HEK293 (cell line): ENCODE data around the gene RHPN2.

ENCODE experiments used
- CTCF ChIA-PET: fragments of 350-600 bp; formaldehyde crosslinking; extraction: SDS; loops from one replicate; lab custom pipeline; 2021; ENCODE audit warnings: antibody characterized with exemption; lab: Yijun Ruan, JAX
- POLR2A ChIA-PET: fragments of 300-600 bp; formaldehyde crosslinking; extraction: SDS; loops from one replicate; lab custom pipeline; 2020; ENCODE audit warnings: antibody characterized with exemption, inconsistent platforms; lab: Yijun Ruan, JAX
- H3K27ac ChIP-seq: fragments of 200-500 bp; sonication (Bioruptor generic); 2 replicates; pipeline ENCODE4 v1.5.1; 2014; ENCODE audit warnings: low read depth, low read length, control low read depth, inconsistent platforms; ENCODE audit errors: extremely low read depth
- H3K36me3 ChIP-seq, 2 experiments: fragments of 200-500 bp in 1 of 2; sonication (Bioruptor generic) in 1 of 2; 1 replicate in 1 of 2; 2 replicates in 1 of 2; pipeline ENCODE4 v1.5.1; 2014 to 2017; ENCODE audit warnings: inconsistent platforms in 2 of 2, low read length in 2 of 2; ENCODE audit not compliant: control insufficient read depth in 2 of 2, insufficient read depth in 1 of 2
- H3K4me1 ChIP-seq: fragments of 200-500 bp; sonication (Bioruptor generic); 2 replicates; pipeline ENCODE4 v1.5.1; 2014; ENCODE audit warnings: mild to moderate bottlenecking, low read length, inconsistent platforms; ENCODE audit not compliant: control insufficient read depth, insufficient read depth
- H3K4me3 ChIP-seq: 2 replicates; pipeline ENCODE4 v1.5.1; 2011; ENCODE audit warnings: low read depth, mild to moderate bottlenecking, control low read depth, low read length, moderate library complexity
- H3K9me3 ChIP-seq: fragments of 200-500 bp; sonication (Bioruptor generic); 2 replicates; pipeline ENCODE4 v1.5.1; 2014; ENCODE audit warnings: low read depth, low read length, inconsistent platforms; ENCODE audit not compliant: control insufficient read depth, insufficient read depth
- EGR2 ChIP-seq: fragments of 450-650 bp; formaldehyde crosslinking; IDR thresholded peaks from 2 replicates; pipeline ENCODE4 v1.5.1; 2016; ENCODE audit warnings: low read depth, missing biosample characterization, missing genetic modification characterization
- GFI1B ChIP-seq: fragments of 450-650 bp; formaldehyde crosslinking; IDR thresholded peaks from 2 replicates; pipeline ENCODE4 v1.5.1; 2016; ENCODE audit warnings: missing biosample characterization, missing genetic modification characterization
- KLF1 ChIP-seq: fragments of 450-650 bp; formaldehyde crosslinking; IDR thresholded peaks from 2 replicates; pipeline ENCODE4 v1.5.1; 2016; ENCODE audit warnings: missing biosample characterization, missing genetic modification characterization
- OSR2 ChIP-seq: fragments of 450-650 bp; formaldehyde crosslinking; IDR thresholded peaks from 2 replicates; pipeline ENCODE4 v1.5.1; 2016; ENCODE audit warnings: missing biosample characterization, missing genetic modification characterization
- SCRT1 ChIP-seq: fragments of 450-650 bp; formaldehyde crosslinking; IDR thresholded peaks from 2 replicates; pipeline ENCODE4 v1.5.1; 2016; ENCODE audit warnings: missing biosample characterization, missing genetic modification characterization, borderline replicate concordance
- SETDB1 ChIP-seq: IDR thresholded peaks from one replicate; pipeline ENCODE4 v1.6.1; 2017; ENCODE audit warnings: mild to moderate bottlenecking, low read length, moderate library complexity, mixed read lengths; ENCODE audit not compliant: insufficient read length
- SP2 ChIP-seq: fragments of 450-650 bp; formaldehyde crosslinking; IDR thresholded peaks from 2 replicates; pipeline ENCODE4 v1.5.1; 2016; ENCODE audit warnings: missing biosample characterization, missing genetic modification characterization
- ZFHX2 ChIP-seq: fragments of 450-650 bp; formaldehyde crosslinking; conservative IDR thresholded peaks from 2 replicates; pipeline ENCODE4 v1.5.1; 2016; ENCODE audit warnings: missing biosample characterization, missing genetic modification characterization
- ZFP41 ChIP-seq: fragments of 450-650 bp; formaldehyde crosslinking; IDR thresholded peaks from 2 replicates; pipeline ENCODE4 v1.5.1; 2016; ENCODE audit warnings: missing biosample characterization, missing genetic modification characterization, borderline replicate concordance
- ZNF211 ChIP-seq: fragments of 450-650 bp; formaldehyde crosslinking; IDR thresholded peaks from 2 replicates; pipeline ENCODE4 v1.5.1; 2016; ENCODE audit warnings: low read depth, missing biosample characterization, missing genetic modification characterization
- ZNF239 ChIP-seq: fragments of 450-650 bp; formaldehyde crosslinking; IDR thresholded peaks from 2 replicates; pipeline ENCODE4 v1.5.1; 2016; ENCODE audit warnings: missing biosample characterization, missing genetic modification characterization
- ZNF433 ChIP-seq: fragments of 450-650 bp; formaldehyde crosslinking; IDR thresholded peaks from 2 replicates; pipeline ENCODE4 v1.5.1; 2016; ENCODE audit warnings: missing biosample characterization, missing genetic modification characterization, low read depth
- ZNF629 ChIP-seq: fragments of 450-650 bp; formaldehyde crosslinking; IDR thresholded peaks from 2 replicates; pipeline ENCODE4 v1.5.1; 2017; ENCODE audit warnings: missing biosample characterization, missing genetic modification characterization
- ZNF664 ChIP-seq: fragments of 450-650 bp; formaldehyde crosslinking; IDR thresholded peaks from 2 replicates; pipeline ENCODE4 v1.5.1; 2016; ENCODE audit warnings: missing biosample characterization, missing genetic modification characterization
- ZNF701 ChIP-seq: fragments of 450-650 bp; formaldehyde crosslinking; IDR thresholded peaks from 2 replicates; pipeline ENCODE4 v1.5.1; 2016; ENCODE audit warnings: missing biosample characterization, missing genetic modification characterization
- TF ChIP-seq, protein P1 (sequence below): fragments of 450-650 bp; formaldehyde crosslinking; optimal IDR thresholded peaks from 2 replicates; pipeline ENCODE3; 2016; ENCODE audit warnings: missing biosample characterization, mild to moderate bottlenecking, missing genetic modification characterization
- TF ChIP-seq, protein P2 (sequence below): fragments of 450-650 bp; formaldehyde crosslinking; IDR thresholded peaks from 2 replicates; pipeline ENCODE4 v1.5.1; 2016; ENCODE audit warnings: missing biosample characterization, missing genetic modification characterization, low read depth

Gene RHPN2

DNA sequence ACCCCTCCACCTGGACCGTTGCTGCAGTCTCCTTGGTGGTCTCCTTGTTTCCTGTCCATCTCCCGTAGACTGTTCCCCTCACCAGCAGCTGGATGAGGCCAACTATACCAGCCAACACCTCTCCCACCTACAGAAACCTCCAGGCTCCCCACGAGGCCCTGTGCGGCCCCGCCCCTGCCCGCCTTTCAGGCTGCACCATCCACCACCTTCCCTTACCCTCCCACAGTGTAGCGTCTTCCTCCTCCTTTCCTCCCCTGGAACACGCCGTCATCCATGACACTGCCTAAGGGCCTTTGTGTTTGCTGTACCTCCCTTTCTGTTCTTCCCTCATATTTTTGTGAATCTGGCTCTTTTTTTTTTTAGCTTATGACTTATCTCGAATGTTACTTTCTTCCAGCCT is 43.5 kb upstream of the RHPN2 start:
- ChIA-PET CTCF (interaction anchor here (0.6 to 1.0 kb wide), 2 partner anchors 11 to 18 kb away, joined by 3 to 5 read pairs; no protein-coding TSS in a partner anchor), POLR2A (no interaction called here)
- peak; percentile 90 for TF ChIP-seq EGR2 (tag by site-specific recombination)
- TF ChIP-seq SP2 (tag by site-specific recombination), result peak; percentile 19; the same call in 1 of the 2 replicates
- TF ChIP-seq ZNF701 (tag by site-specific recombination), result no peak
- no peak for TF ChIP-seq GFI1B (tag by site-specific recombination)
- TF ChIP-seq ZFHX2, result peak; percentile 63
- H3K4me3 ChIP-seq, result no peak overlapping the region
- H3K9me3 ChIP-seq, result no peaks in the 10 kb centered on the region
- no peak overlapping the region for H3K27ac ChIP-seq
- no peaks in the 10 kb centered on the region for H3K4me1 ChIP-seq
- peaks cover 66 to 99% of the 10 kb centered on the region in 2 experiments for H3K36me3 ChIP-seq

DNA sequence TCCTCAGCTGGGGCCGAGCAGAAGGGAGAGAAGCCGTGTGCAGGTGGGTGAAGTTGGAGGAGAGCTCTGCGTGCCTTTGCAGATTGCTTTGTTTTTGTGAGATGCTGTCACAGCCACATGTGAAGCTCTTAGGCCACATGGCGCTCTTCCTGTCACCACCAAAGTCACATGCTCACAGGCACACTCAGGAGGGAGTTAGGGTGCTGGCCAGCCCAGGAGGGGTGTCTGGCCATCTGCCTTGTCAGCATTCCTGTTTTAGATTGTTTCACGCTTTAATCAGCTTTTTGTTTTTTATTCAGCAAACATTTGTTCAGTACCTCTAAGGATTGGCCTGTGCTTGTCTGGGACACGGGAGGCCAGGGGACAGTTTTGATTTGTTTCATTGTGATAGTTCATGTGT is 38.2 kb upstream of the RHPN2 start:
- H3K9me3 ChIP-seq, result no peaks in the 10 kb centered on the region
- TF ChIP-seq ZNF433 (tag by site-specific recombination) (no peak), SCRT1 (tag by site-specific recombination) (no peak), SP2 (tag by site-specific recombination) (no peak), ZFP41 (tag by site-specific recombination) (no peak), ZNF664 (tag by site-specific recombination) (no peak), ZNF211 (tag by site-specific recombination) (no peak), ZNF239 (no peak)
- TF ChIP-seq, protein P1, sequence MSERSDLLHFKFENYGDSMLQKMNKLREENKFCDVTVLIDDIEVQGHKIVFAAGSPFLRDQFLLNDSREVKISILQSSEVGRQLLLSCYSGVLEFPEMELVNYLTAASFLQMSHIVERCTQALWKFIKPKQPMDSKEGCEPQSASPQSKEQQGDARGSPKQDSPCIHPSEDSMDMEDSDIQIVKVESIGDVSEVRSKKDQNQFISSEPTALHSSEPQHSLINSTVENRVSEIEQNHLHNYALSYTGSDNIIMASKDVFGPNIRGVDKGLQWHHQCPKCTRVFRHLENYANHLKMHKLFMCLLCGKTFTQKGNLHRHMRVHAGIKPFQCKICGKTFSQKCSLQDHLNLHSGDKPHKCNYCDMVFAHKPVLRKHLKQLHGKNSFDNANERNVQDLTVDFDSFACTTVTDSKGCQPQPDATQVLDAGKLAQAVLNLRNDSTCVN, result no peak
- TF ChIP-seq, all 188 proteins: peak for 0
- Histone ChIP-seq H3K4me1 (no peaks in the 10 kb centered on the region), H3K27ac (no peak overlapping the region), H3K36me3 (peaks cover 57 to 98% of the 10 kb centered on the region in 2 experiments), H3K4me3 (no peak overlapping the region)
- CTCF ChIA-PET, result interaction anchor here (1.0 to 4.9 kb wide), 4 partner anchors 15 to 126 kb away, joined by 3 to 32 read pairs (median 4); no protein-coding TSS in a partner anchor
- POLR2A ChIA-PET, result interaction anchor here (1.2 kb wide), 1 partner anchor 15 kb away, joined by 6 read pairs; no protein-coding TSS in a partner anchor

DNA sequence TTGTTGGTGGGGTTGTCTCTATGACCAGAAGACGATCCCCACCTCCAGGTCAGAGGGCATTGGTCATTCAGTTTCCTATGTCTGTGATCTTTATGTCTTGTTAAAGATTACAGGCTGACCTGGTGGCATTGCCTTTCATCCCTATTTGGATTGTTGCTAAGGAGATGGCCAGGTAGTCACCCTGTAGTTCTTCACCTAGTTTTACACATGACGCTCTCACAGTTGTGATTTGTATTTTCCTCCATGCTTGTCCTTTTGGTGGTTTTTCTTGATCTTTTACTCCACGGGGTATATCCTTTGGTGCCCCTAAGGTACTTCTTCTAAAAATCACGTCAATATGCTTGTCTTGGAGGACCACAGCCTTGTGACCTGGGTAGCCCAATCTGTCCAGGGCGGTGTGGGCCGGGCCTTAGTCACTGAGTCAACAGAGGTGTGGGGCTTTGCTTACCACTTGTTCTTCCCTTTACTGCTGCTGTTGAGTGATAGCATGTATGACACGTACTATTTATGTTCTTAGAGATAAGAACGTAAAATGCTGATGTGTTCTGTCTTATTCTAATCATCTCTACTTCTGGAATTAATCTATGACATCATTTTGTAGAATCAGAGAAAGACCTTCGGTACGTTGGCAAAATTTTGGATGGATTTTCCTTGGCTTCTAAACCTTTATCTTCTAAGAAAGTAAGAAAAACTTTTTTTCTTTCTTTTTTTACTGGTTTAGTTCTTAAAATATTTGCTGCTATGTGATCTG is 36.4 kb upstream of the RHPN2 start:
- TF ChIP-seq, protein P2, sequence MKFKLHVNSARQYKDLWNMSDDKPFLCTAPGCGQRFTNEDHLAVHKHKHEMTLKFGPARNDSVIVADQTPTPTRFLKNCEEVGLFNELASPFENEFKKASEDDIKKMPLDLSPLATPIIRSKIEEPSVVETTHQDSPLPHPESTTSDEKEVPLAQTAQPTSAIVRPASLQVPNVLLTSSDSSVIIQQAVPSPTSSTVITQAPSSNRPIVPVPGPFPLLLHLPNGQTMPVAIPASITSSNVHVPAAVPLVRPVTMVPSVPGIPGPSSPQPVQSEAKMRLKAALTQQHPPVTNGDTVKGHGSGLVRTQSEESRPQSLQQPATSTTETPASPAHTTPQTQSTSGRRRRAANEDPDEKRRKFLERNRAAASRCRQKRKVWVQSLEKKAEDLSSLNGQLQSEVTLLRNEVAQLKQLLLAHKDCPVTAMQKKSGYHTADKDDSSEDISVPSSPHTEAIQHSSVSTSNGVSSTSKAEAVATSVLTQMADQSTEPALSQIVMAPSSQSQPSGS (tag by site-specific recombination), result peak; percentile 87
- TF ChIP-seq OSR2 (tag by site-specific recombination) (no peak), ZNF629 (tag by site-specific recombination) (peak; percentile 44; the same call in 1 of the 2 replicates), KLF1 (0 out of 2 replicates have a peak, but pooled peaks have one; percentile 24), SETDB1 (no peak)
- no peak overlapping the region for H3K4me3 ChIP-seq
- CTCF ChIA-PET, result interaction anchor here (0.6 to 1.1 kb wide), 5 partner anchors 24 to 847 kb away, joined by 3 read pairs; no protein-coding TSS in a partner anchor
- H3K27ac ChIP-seq, result no peak overlapping the region
- H3K36me3 ChIP-seq, result peaks cover 50 to 97% of the 10 kb centered on the region in 2 experiments
- no peaks in the 10 kb centered on the region for H3K9me3 ChIP-seq
- POLR2A ChIA-PET, result interaction anchor here (0.7 kb wide), 1 partner anchor 95 kb away, joined by 3 read pairs; no protein-coding TSS in a partner anchor
- no peaks in the 10 kb centered on the region for H3K4me1 ChIP-seq
